Glutamatergic neuron (in vitro differentiated cells): ENCODE measurements around the gene DCP2. TPM values are rescaled to one million over a fixed set of nuclear protein-coding genes. Genes with fewer than 3 reads are reported as not detected.

Experiments used
- DNase-seq: peaks from one replicate; pipeline ENCODE4 v3.0.0; 2022
- H3K27ac Mint-ChIP-seq: one replicate; pipeline ENCODE4 v1.8.0; 2020; ENCODE audit warnings: mild to moderate bottlenecking, mixed read lengths, inconsistent platforms; ENCODE audit not compliant: unreplicated experiment
- H3K27me3 Mint-ChIP-seq: one replicate; pipeline ENCODE4 v1.8.0; 2020; ENCODE audit warnings: mild to moderate bottlenecking, moderate library complexity, mixed read lengths, inconsistent platforms; ENCODE audit not compliant: unreplicated experiment
- H3K36me3 Mint-ChIP-seq: one replicate; pipeline ENCODE4 v1.8.0; 2020; ENCODE audit warnings: mild to moderate bottlenecking, mixed read lengths, inconsistent platforms; ENCODE audit not compliant: unreplicated experiment
- H3K4me1 Mint-ChIP-seq: one replicate; pipeline ENCODE4 v1.8.0; 2020; ENCODE audit warnings: mild to moderate bottlenecking, low read depth, mixed read lengths, inconsistent platforms; ENCODE audit not compliant: unreplicated experiment
- H3K4me3 Mint-ChIP-seq: one replicate; pipeline ENCODE4 v1.8.0; 2020; ENCODE audit warnings: mild to moderate bottlenecking, mixed read lengths, inconsistent platforms; ENCODE audit not compliant: unreplicated experiment
- H3K9me3 Mint-ChIP-seq: one replicate; pipeline ENCODE4 v1.8.0; 2020; ENCODE audit warnings: mild to moderate bottlenecking, moderate library complexity, mixed read lengths, inconsistent platforms; ENCODE audit not compliant: unreplicated experiment
- total RNA-seq: library from RNA; stranded (reverse); fragmentation: NEBNext Ultra II Directional; extraction: Animal tissue kit (Norgen Biotek cat#: 25700); gene quantifications from one replicate; pipeline ENCODE4 v1.2.1, GENCODE V29; 2021; ENCODE audit not compliant: unreplicated experiment
- TF ChIP-seq, protein P1 (sequence below): fragments of 200-600 bp; sonication (generic); IDR thresholded peaks from one replicate; pipeline ENCODE4 v1.5.0; 2021; ENCODE audit not compliant: partially characterized antibody, unreplicated experiment

The DCP2 gene
- total RNA-seq, 1 donor from 2014 or later, result 117 TPM

- DNase-seq, result no peak
- peaks cover under 1% of the 10 kb centered on the region for H3K27me3 Mint-ChIP-seq
- H3K9me3 Mint-ChIP-seq, result peaks cover 1% of the 10 kb centered on the region
- peaks cover 23% of the 10 kb centered on the region for H3K4me1 Mint-ChIP-seq
- TF ChIP-seq, protein P1, sequence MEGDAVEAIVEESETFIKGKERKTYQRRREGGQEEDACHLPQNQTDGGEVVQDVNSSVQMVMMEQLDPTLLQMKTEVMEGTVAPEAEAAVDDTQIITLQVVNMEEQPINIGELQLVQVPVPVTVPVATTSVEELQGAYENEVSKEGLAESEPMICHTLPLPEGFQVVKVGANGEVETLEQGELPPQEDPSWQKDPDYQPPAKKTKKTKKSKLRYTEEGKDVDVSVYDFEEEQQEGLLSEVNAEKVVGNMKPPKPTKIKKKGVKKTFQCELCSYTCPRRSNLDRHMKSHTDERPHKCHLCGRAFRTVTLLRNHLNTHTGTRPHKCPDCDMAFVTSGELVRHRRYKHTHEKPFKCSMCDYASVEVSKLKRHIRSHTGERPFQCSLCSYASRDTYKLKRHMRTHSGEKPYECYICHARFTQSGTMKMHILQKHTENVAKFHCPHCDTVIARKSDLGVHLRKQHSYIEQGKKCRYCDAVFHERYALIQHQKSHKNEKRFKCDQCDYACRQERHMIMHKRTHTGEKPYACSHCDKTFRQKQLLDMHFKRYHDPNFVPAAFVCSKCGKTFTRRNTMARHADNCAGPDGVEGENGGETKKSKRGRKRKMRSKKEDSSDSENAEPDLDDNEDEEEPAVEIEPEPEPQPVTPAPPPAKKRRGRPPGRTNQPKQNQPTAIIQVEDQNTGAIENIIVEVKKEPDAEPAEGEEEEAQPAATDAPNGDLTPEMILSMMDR, result no peak
- no peak overlapping the region for H3K27ac Mint-ChIP-seq
- no peaks in the 10 kb centered on the region for H3K36me3 Mint-ChIP-seq
- H3K4me3 Mint-ChIP-seq, result no peak overlapping the region
Measured at GRCh38 chr5:112965733-112966306, 10.8 kb upstream of the DCP2 start.

DNA sequence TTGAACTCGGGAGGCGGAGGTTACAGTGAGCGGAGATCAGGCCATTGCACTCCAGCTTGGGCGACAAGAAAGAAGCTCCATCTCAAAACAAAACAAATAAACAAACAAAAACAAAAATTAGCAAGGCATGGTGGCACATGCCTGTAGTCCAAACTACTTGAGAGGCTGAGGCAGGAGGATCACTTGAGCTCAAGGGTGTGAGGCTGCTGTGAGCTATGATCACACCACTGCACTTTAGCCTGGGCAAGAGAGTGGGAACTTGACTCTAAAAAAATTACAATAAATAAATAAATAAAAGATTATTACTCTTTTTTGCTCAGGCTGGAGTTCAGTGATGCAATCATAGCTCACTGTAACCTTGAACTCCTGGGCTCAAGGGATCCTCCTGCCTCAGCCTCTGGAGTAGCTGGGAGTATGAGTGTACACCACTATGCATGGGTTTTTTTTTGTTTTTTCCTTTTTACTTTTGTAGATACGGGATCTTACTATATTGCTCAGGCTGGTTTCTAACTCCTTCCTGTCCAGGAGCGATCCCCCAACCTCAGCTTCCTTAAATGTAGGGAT is 9.0 kb upstream of the DCP2 start:
- Mint-ChIP-seq H3K27ac (no peak overlapping the region), H3K9me3 (peaks cover 2% of the 10 kb centered on the region), H3K36me3 (peaks cover 3% of the 10 kb centered on the region), H3K27me3 (no peaks in the 10 kb centered on the region), H3K4me1 (peaks cover 14% of the 10 kb centered on the region), H3K4me3 (no peak overlapping the region)
- DNase-seq, result no peak
- TF ChIP-seq, protein P1, result no peak

GRCh38 chr5:112968411-112969106 is 8.0 kb upstream of the DCP2 start:
- no peak for DNase-seq
- Mint-ChIP-seq H3K4me3 (no peak overlapping the region), H3K9me3 (peaks cover 2% of the 10 kb centered on the region), H3K27ac (no peak overlapping the region), H3K27me3 (no peaks in the 10 kb centered on the region), H3K36me3 (peaks cover 3% of the 10 kb centered on the region), H3K4me1 (peaks cover 7% of the 10 kb centered on the region)
- TF ChIP-seq, protein P1, result no peak

GRCh38 chr5:112971276-112971675 is 5.3 kb upstream of the DCP2 start:
- TF ChIP-seq, protein P1, result no peak
- H3K27ac Mint-ChIP-seq, result no peak overlapping the region
- peaks cover 11% of the 10 kb centered on the region for H3K9me3 Mint-ChIP-seq
- H3K27me3 Mint-ChIP-seq, result peaks cover 11% of the 10 kb centered on the region
- DNase-seq, result no peak
- peaks cover 3% of the 10 kb centered on the region for H3K36me3 Mint-ChIP-seq
- H3K4me3 Mint-ChIP-seq, result no peak overlapping the region
- peaks cover 17% of the 10 kb centered on the region for H3K4me1 Mint-ChIP-seq

GRCh38 chr5:112973036-112973435 is 3.6 kb upstream of the DCP2 start:
- Mint-ChIP-seq H3K9me3 (peaks cover 26% of the 10 kb centered on the region), H3K4me3 (no peak overlapping the region), H3K27ac (no peak overlapping the region), H3K27me3 (peaks cover 20% of the 10 kb centered on the region), H3K36me3 (peaks cover 3% of the 10 kb centered on the region), H3K4me1 (peaks cover 17% of the 10 kb centered on the region)
- TF ChIP-seq, protein P1, result no peak
- DNase-seq, result no peak
